WTC11 (cell line): ENCODE data around the gene ST6GALNAC2. TPM values are rescaled to one million over a fixed set of nuclear protein-coding genes. Genes with fewer than 3 reads are reported as not detected.

Source experiments
- ATAC-seq: fragments of 200-7000 bp; cut with Tn5 transposase; 2 replicates; pipeline ENCODE4 v1.10.0; 2021; ENCODE audit warnings: mild to moderate bottlenecking, moderate library complexity
- CTCF ChIA-PET: fragments of 300-600 bp; sonication (Branson Sonifier 250); formaldehyde crosslinking; loops from one replicate; lab custom pipeline; 2021; ENCODE audit warnings: antibody characterized with exemption; lab: Charles Lee
- POLR2A ChIA-PET: fragments of 350-600 bp; sonication (Branson Sonifier 250); formaldehyde crosslinking; loops from one replicate; lab custom pipeline; 2021; ENCODE audit warnings: antibody characterized with exemption; lab: Charles Lee
- DNase-seq: peaks from one replicate; pipeline ENCODE4 v3.0.0; 2021; ENCODE audit warnings: low spot score
- H3K27ac Mint-ChIP-seq: 2 replicates; pipeline ENCODE4 v1.8.0; 2021; ENCODE audit warnings: mixed read lengths
- H3K27me3 Mint-ChIP-seq: 2 replicates; pipeline ENCODE4 v1.8.0; 2021; ENCODE audit warnings: low read depth, mild to moderate bottlenecking, moderate library complexity, mixed read lengths
- H3K36me3 Mint-ChIP-seq: 2 replicates; pipeline ENCODE4 v1.8.0; 2021; ENCODE audit warnings: mixed read lengths
- H3K4me1 Mint-ChIP-seq: 2 replicates; pipeline ENCODE4 v1.8.0; 2022; ENCODE audit warnings: mixed read lengths
- H3K4me3 Mint-ChIP-seq: 2 replicates; pipeline ENCODE4 v1.8.0; 2021; ENCODE audit warnings: mild to moderate bottlenecking, moderate library complexity, mixed read lengths
- H3K9me3 Mint-ChIP-seq: 2 replicates; pipeline ENCODE4 v1.8.0; 2021; ENCODE audit warnings: mixed read lengths
- AR ChIP-seq: fragments of 250-450 bp; sonication (Bioruptor Pico); IDR thresholded peaks from 2 replicates; pipeline ENCODE4 v1.9.0; 2021; ENCODE audit warnings: mild to moderate bottlenecking
- ATF1 ChIP-seq: sonication (generic); formaldehyde crosslinking; IDR thresholded peaks from 2 replicates; pipeline ENCODE4 v1.8.1; 2023; ENCODE audit warnings: mild to moderate bottlenecking, moderate library complexity, missing genetic modification reagents
- EMX1 ChIP-seq: fragments of 250-450 bp; sonication (Bioruptor Pico); IDR thresholded peaks from 2 replicates; pipeline ENCODE4 v1.8.0; 2021; ENCODE audit warnings: mild to moderate bottlenecking
- ETV6 ChIP-seq: sonication (generic); formaldehyde crosslinking; IDR thresholded peaks from 2 replicates; pipeline ENCODE4 v1.8.1; 2022; ENCODE audit warnings: mild to moderate bottlenecking, missing genetic modification reagents
- IRF2 ChIP-seq: sonication (generic); formaldehyde crosslinking; IDR thresholded peaks from 2 replicates; pipeline ENCODE4 v1.8.0; 2022; ENCODE audit warnings: low read depth, missing genetic modification reagents, borderline replicate concordance
- MLX ChIP-seq: sonication (generic); formaldehyde crosslinking; IDR thresholded peaks from 2 replicates; pipeline ENCODE4 v1.8.1; 2023; ENCODE audit warnings: mild to moderate bottlenecking, missing genetic modification reagents, moderate library complexity
- MYBL2 ChIP-seq: sonication (generic); formaldehyde crosslinking; IDR thresholded peaks from 2 replicates; pipeline ENCODE4 v1.8.1; 2023; ENCODE audit warnings: mild to moderate bottlenecking, moderate library complexity, missing genetic modification reagents
- NFE2L1 ChIP-seq: sonication (generic); formaldehyde crosslinking; IDR thresholded peaks from 2 replicates; pipeline ENCODE4 v1.8.1; 2023; ENCODE audit warnings: missing genetic modification reagents
- NFYB ChIP-seq: sonication (generic); formaldehyde crosslinking; conservative IDR thresholded peaks from 2 replicates; pipeline ENCODE4 v1.8.0; 2022; ENCODE audit warnings: low read depth, missing genetic modification reagents
- PREB ChIP-seq: sonication (generic); formaldehyde crosslinking; IDR thresholded peaks from 2 replicates; pipeline ENCODE4 v1.8.1; 2022; ENCODE audit warnings: mild to moderate bottlenecking, missing genetic modification reagents, moderate library complexity, borderline replicate concordance
- PRRX2 ChIP-seq: fragments of 250-450 bp; sonication (Bioruptor Pico); IDR thresholded peaks from 2 replicates; pipeline ENCODE4 v1.8.0; 2021; ENCODE audit warnings: mild to moderate bottlenecking
- RELA ChIP-seq: sonication (generic); formaldehyde crosslinking; IDR thresholded peaks from 2 replicates; pipeline ENCODE4 v1.8.1; 2022; ENCODE audit warnings: missing genetic modification reagents, mild to moderate bottlenecking, borderline replicate concordance
- RORB ChIP-seq: fragments of 250-450 bp; sonication (Bioruptor Pico); IDR thresholded peaks from 2 replicates; pipeline ENCODE4 v1.9.0; 2021; ENCODE audit warnings: mild to moderate bottlenecking
- STAT6 ChIP-seq: sonication (generic); formaldehyde crosslinking; conservative IDR thresholded peaks from 2 replicates; pipeline ENCODE4 v1.8.1; 2023; ENCODE audit warnings: mild to moderate bottlenecking, low read depth, missing genetic modification reagents, moderate library complexity
- TEAD1 ChIP-seq: sonication (generic); formaldehyde crosslinking; IDR thresholded peaks from 2 replicates; pipeline ENCODE4 v1.8.0; 2022; ENCODE audit warnings: mild to moderate bottlenecking, missing genetic modification reagents
- TP53 ChIP-seq: sonication (generic); formaldehyde crosslinking; IDR thresholded peaks from 2 replicates; pipeline ENCODE4 v1.8.1; 2023; ENCODE audit warnings: mild to moderate bottlenecking, missing genetic modification reagents
- USF1 ChIP-seq: sonication (generic); formaldehyde crosslinking; IDR thresholded peaks from 2 replicates; pipeline ENCODE4 v1.8.0; 2022; ENCODE audit warnings: mild to moderate bottlenecking, missing genetic modification reagents
- ZMAT4 ChIP-seq: fragments of 250-450 bp; sonication (Bioruptor Pico); IDR thresholded peaks from 2 replicates; pipeline ENCODE4 v1.9.0; 2021; ENCODE audit warnings: mild to moderate bottlenecking
- ZNF121 ChIP-seq: sonication (generic); formaldehyde crosslinking; IDR thresholded peaks from 2 replicates; pipeline ENCODE4 v1.8.0; 2023; ENCODE audit warnings: missing genetic modification reagents
- ZNF138 ChIP-seq: sonication (generic); formaldehyde crosslinking; conservative IDR thresholded peaks from 2 replicates; pipeline ENCODE4 v1.8.1; 2022; ENCODE audit warnings: mild to moderate bottlenecking, moderate library complexity, missing genetic modification reagents
- ZNF263 ChIP-seq: sonication (generic); formaldehyde crosslinking; IDR thresholded peaks from 2 replicates; pipeline ENCODE4 v1.8.1; 2022; ENCODE audit warnings: low read depth, mild to moderate bottlenecking, moderate library complexity, missing genetic modification reagents
- ZNF423 ChIP-seq: fragments of 250-450 bp; sonication (Bioruptor Pico); IDR thresholded peaks from 2 replicates; pipeline ENCODE4 v2.1.2; 2022; ENCODE audit warnings: mild to moderate bottlenecking, moderate library complexity
- total RNA-seq: library from RNA; stranded (reverse); gene quantifications from 3 replicates; pipeline ENCODE4 v1.2.3, GENCODE V29; 2021
- TF ChIP-seq, protein P1 (sequence below): fragments of 250-450 bp; sonication (Bioruptor Pico); IDR thresholded peaks from 2 replicates; pipeline ENCODE4 v1.8.0; 2021; ENCODE audit warnings: mild to moderate bottlenecking

Gene ST6GALNAC2
- total RNA-seq, 1 experiment from 2014 or later = not detected

- H3K4me3 Mint-ChIP-seq = no peak overlapping the region
- ChIA-PET POLR2A (no interaction called here), CTCF (interaction anchor here (0.9 to 3.5 kb wide), 4 partner anchors 9 to 53 kb away, joined by 3 to 20 read pairs (median 4); no protein-coding TSS in a partner anchor)
- ATAC-seq (no peak), DNase-seq (no peak)
- no peaks in the 10 kb centered on the region; the same call in 1 of the 2 replicates for H3K36me3 Mint-ChIP-seq
- H3K4me1 Mint-ChIP-seq = peaks cover 5% of the 10 kb centered on the region
- H3K27me3 Mint-ChIP-seq = peaks cover 24% of the 10 kb centered on the region
- no peaks in the 10 kb centered on the region; the same call in 1 of the 2 replicates for H3K9me3 Mint-ChIP-seq
- TF ChIP-seq RELA (CRISPR knock-in tag) (no peak), TP53 (no peak), USF1 (CRISPR knock-in tag) (no peak), EMX1 (CRISPR knock-in tag) (no peak), ZNF138 (CRISPR knock-in tag) (no peak), ZNF121 (CRISPR knock-in tag) (0 out of 2 replicates have a peak, but pooled peaks have one; percentile 2), ZMAT4 (no peak)
- H3K27ac Mint-ChIP-seq = no peak overlapping the region
Measured at GRCh38 chr17:76576189-76576588, 9.5 kb downstream of the ST6GALNAC2 start.

DNA sequence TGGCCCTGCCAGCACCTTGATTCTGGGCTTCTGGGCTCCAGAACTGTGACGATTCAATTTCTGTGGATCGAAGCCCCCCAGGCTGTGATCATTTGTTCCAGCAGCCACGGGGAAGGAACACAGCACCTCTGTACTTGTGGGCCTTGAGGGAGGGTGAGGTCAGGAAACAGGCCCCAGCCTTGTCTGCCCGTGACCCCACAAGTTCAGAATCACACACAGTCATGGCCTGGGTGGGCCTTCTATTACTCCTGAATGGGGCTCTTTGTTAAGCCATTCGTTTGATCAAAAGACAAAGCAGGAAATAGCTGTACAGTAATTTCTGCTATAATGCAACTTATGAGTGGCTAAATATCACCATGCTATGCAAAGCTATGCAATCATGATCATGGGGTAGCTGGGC, 10.1 kb downstream of the ST6GALNAC2 start:
- Mint-ChIP-seq H3K4me1 (no peaks in the 10 kb centered on the region), H3K4me3 (no peak overlapping the region), H3K27me3 (peaks cover 19% of the 10 kb centered on the region), H3K9me3 (no peaks in the 10 kb centered on the region; the same call in 1 of the 2 replicates), H3K27ac (no peak overlapping the region), H3K36me3 (peaks cover 4% of the 10 kb centered on the region; the same call in 1 of the 2 replicates)
- no peak for DNase-seq
- POLR2A ChIA-PET = interaction anchor here (0.5 kb wide), 1 partner anchor 41 kb away, joined by 4 read pairs; no protein-coding TSS in a partner anchor
- TF ChIP-seq ZNF263 (CRISPR knock-in tag) (no peak), NFE2L1 (CRISPR knock-in tag) (no peak), ZNF423 (CRISPR knock-in tag) (no peak), RELA (CRISPR knock-in tag) (no peak), ATF1 (CRISPR knock-in tag) (no peak), RORB (no peak), IRF2 (CRISPR knock-in tag) (no peak)
- ATAC-seq = no peak
- CTCF ChIA-PET = interaction anchor here (0.7 to 3.5 kb wide), 2 partner anchors 9 to 48 kb away, joined by 4 to 20 read pairs; no protein-coding TSS in a partner anchor

GRCh38 chr17:76574166-76574565, 11.5 kb downstream of the ST6GALNAC2 start:
- no peak overlapping the region for H3K4me3 Mint-ChIP-seq
- no peak for TF ChIP-seq MLX
- no peak for TF ChIP-seq TEAD1 (CRISPR knock-in tag)
- no peak for TF ChIP-seq PRRX2 (CRISPR knock-in tag)
- TF ChIP-seq MYBL2 (CRISPR knock-in tag) = no peak
- no peak for TF ChIP-seq PREB (CRISPR knock-in tag)
- no peak for TF ChIP-seq ETV6 (CRISPR knock-in tag)
- no peak for TF ChIP-seq AR
- no peak for TF ChIP-seq STAT6
- no peak for TF ChIP-seq NFYB
- TF ChIP-seq, protein P1, sequence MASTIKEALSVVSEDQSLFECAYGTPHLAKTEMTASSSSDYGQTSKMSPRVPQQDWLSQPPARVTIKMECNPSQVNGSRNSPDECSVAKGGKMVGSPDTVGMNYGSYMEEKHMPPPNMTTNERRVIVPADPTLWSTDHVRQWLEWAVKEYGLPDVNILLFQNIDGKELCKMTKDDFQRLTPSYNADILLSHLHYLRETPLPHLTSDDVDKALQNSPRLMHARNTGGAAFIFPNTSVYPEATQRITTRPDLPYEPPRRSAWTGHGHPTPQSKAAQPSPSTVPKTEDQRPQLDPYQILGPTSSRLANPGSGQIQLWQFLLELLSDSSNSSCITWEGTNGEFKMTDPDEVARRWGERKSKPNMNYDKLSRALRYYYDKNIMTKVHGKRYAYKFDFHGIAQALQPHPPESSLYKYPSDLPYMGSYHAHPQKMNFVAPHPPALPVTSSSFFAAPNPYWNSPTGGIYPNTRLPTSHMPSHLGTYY (CRISPR knock-in tag) = no peak
- peaks cover 6% of the 10 kb centered on the region; the same call in 1 of the 2 replicates for H3K27me3 Mint-ChIP-seq
- ChIA-PET POLR2A (no interaction called here), CTCF (interaction anchor here (1.0 to 1.7 kb wide), 2 partner anchors 39 to 107 kb away, joined by 3 to 4 read pairs; no protein-coding TSS in a partner anchor)
- H3K36me3 Mint-ChIP-seq = peaks cover 4% of the 10 kb centered on the region; the same call in 1 of the 2 replicates
- no peak overlapping the region for H3K27ac Mint-ChIP-seq
- no peak for ATAC-seq
- no peaks in the 10 kb centered on the region for H3K9me3 Mint-ChIP-seq
- no peak for DNase-seq
- 0 out of 2 replicates have a peak, but pooled peaks cover 3% of the 10 kb centered on the region for H3K4me1 Mint-ChIP-seq
